ENCODE data around the gene PRPF19. TPM values are rescaled to one million over a fixed set of nuclear protein-coding genes. Genes with fewer than 3 reads are reported as not detected.

PRPF19 gene
- total and polyA plus RNA-seq, 2 of the 13 experiments (the other 11 are each of a cell fraction or from before 2014, with no cell fraction given), result 27.4 to 91.1 TPM

DNA sequence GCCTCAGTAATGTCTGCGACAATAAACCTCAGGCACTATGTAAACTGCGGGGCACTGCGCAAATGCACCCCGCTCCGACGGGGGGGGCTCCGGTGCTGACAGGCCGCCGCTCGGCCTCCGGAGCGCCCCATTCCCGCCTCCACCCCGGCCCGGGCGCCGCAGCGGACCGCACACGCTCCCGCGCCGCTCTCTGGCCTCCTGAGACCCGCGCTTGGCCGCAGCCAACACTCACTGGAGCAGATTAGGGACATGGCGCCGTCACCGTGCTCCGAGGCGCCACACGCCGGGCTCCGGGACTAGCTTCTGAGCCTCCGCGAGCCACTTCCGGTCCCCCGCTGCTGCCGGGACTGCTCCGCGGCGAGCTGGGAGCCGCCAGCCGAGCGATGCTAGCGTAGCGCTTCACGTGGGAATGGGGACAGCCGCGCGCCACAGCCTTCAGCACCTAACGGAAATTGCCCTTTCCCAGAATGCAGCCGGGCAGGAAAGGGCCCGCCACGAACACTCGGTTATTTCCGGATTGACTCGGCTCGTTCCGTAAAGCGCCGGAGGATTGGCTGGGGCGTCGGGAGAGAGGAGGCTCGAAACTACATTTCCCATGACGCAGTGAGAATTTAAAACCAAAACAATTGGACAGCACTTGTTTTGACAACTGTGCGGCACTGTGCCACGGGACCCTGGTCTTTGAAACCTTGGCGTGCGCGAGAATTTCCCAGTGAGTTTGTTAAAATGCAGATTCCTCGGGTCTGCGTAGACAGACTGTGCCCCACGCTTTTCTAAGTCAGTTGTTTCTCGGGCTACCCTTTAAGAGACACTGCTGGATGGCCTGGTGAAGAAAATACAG lies at the start of gene PRPF19 (continued):
- TF ChIP-seq, protein P1, sequence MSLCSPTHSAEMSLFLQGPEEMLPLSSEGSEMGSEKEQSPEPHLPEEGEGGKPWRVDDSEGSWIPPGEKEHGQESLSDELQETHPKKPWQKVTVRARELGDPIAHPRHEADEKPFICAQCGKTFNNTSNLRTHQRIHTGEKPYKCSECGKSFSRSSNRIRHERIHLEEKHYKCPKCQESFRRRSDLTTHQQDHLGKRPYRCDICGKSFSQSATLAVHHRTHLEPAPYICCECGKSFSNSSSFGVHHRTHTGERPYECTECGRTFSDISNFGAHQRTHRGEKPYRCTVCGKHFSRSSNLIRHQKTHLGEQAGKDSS (CRISPR knock-in tag; IDR thresholded peaks at IDR 0.05; ENCODE audit: borderline replicate concordance, low read depth), result no peak; the same call in 1 of the 2 replicates
- TF ChIP-seq, protein P2, sequence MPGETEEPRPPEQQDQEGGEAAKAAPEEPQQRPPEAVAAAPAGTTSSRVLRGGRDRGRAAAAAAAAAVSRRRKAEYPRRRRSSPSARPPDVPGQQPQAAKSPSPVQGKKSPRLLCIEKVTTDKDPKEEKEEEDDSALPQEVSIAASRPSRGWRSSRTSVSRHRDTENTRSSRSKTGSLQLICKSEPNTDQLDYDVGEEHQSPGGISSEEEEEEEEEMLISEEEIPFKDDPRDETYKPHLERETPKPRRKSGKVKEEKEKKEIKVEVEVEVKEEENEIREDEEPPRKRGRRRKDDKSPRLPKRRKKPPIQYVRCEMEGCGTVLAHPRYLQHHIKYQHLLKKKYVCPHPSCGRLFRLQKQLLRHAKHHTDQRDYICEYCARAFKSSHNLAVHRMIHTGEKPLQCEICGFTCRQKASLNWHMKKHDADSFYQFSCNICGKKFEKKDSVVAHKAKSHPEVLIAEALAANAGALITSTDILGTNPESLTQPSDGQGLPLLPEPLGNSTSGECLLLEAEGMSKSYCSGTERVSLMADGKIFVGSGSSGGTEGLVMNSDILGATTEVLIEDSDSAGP (CRISPR knock-in tag; IDR thresholded peaks at IDR 0.05; ENCODE audit: borderline replicate concordance), result peak; percentile 92
- no peak for TF ChIP-seq ZBTB21 (CRISPR knock-in tag; IDR thresholded peaks at IDR 0.05)
- peak; percentile 45 for TF ChIP-seq ARID5B (CRISPR knock-in tag; IDR thresholded peaks at IDR 0.05)
- TF ChIP-seq ZNF10 (CRISPR knock-in tag; IDR thresholded peaks at IDR 0.05; ENCODE audit: borderline replicate concordance, low read depth), result no peak
- peak; percentile 92 for TF ChIP-seq ELF1 (CRISPR knock-in tag; IDR thresholded peaks at IDR 0.05)
- TF ChIP-seq PRDM4 (CRISPR knock-in tag; IDR thresholded peaks at IDR 0.05; ENCODE audit: borderline replicate concordance), result no peak
- TF ChIP-seq DBP (CRISPR knock-in tag; IDR thresholded peaks at IDR 0.05; ENCODE audit: not compliant biosample characterization), result no peak
- peak; percentile 88 to 89 for TF ChIP-seq POLR2A (IDR thresholded peaks at IDR 0.05; ENCODE audit: insufficient read depth in 1 of 2, low read depth in 2 of 2, low read length in 2 of 2)
- peak; percentile 85 for TF ChIP-seq ZNF883 (CRISPR knock-in tag; IDR thresholded peaks at IDR 0.05; ENCODE audit: not compliant biosample characterization)
- no peak for TF ChIP-seq ZNF614 (CRISPR knock-in tag; IDR thresholded peaks at IDR 0.05; ENCODE audit: borderline replicate concordance)
- TF ChIP-seq ZNF329 (CRISPR knock-in tag; IDR thresholded peaks at IDR 0.05; ENCODE audit: low read depth), result 0 out of 2 replicates have a peak, but pooled peaks have one; percentile 56
- TF ChIP-seq JUNB (CRISPR knock-in tag; IDR thresholded peaks at IDR 0.05; ENCODE audit: borderline replicate concordance), result no peak
- peak; percentile 71 for TF ChIP-seq ELF3 (CRISPR knock-in tag; IDR thresholded peaks at IDR 0.05)
- peak; percentile 77 for TF ChIP-seq HDAC2 (CRISPR knock-in tag; IDR thresholded peaks at IDR 0.05)
- peak; percentile 13; the same call in 1 of the 2 replicates for TF ChIP-seq ZNF446 (CRISPR knock-in tag; IDR thresholded peaks at IDR 0.05)
- TF ChIP-seq, protein P3, sequence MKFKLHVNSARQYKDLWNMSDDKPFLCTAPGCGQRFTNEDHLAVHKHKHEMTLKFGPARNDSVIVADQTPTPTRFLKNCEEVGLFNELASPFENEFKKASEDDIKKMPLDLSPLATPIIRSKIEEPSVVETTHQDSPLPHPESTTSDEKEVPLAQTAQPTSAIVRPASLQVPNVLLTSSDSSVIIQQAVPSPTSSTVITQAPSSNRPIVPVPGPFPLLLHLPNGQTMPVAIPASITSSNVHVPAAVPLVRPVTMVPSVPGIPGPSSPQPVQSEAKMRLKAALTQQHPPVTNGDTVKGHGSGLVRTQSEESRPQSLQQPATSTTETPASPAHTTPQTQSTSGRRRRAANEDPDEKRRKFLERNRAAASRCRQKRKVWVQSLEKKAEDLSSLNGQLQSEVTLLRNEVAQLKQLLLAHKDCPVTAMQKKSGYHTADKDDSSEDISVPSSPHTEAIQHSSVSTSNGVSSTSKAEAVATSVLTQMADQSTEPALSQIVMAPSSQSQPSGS (CRISPR knock-in tag; IDR thresholded peaks at IDR 0.05), result peak; percentile 61; the same call in 1 of the 2 replicates

Data from HepG2 (cell line).